Lower lobe of right lung (tissue), 2 donors: ENCODE results near the gene LRFN2. TPM values are rescaled to one million over a fixed set of nuclear protein-coding genes. Genes with fewer than 3 reads are reported as not detected.

Source experiments
- ATAC-seq, 2 donors: fragments of 200-7000 bp; cut with Tn5 transposase; one replicate each; pipeline ENCODE4 v1.9.1; 2020 to 2022; ENCODE audit warnings: mild to moderate bottlenecking in 2 of 2, moderate library complexity in 2 of 2
- DNase-seq: peaks from one replicate; pipeline ENCODE4 v3.0.0-alpha.2; 2020
- H3K27ac ChIP-seq: fragments of 200-600 bp; one replicate; pipeline ENCODE4 v1.8.0; 2022
- H3K27me3 ChIP-seq: fragments of 200-600 bp; one replicate; pipeline ENCODE4 v1.8.0; 2022; ENCODE audit warnings: low read depth
- H3K36me3 ChIP-seq: fragments of 200-600 bp; one replicate; pipeline ENCODE4 v1.8.0; 2022; ENCODE audit warnings: mild to moderate bottlenecking
- H3K4me1 ChIP-seq: fragments of 200-600 bp; one replicate; pipeline ENCODE4 v1.8.0; 2022
- H3K4me3 ChIP-seq: fragments of 200-600 bp; one replicate; pipeline ENCODE4 v1.8.0; 2022; ENCODE audit warnings: mild to moderate bottlenecking
- H3K9me3 ChIP-seq: fragments of 200-600 bp; one replicate; pipeline ENCODE4 v1.8.0; 2022
- CTCF ChIP-seq: fragments of 200-600 bp; IDR thresholded peaks from one replicate; pipeline ENCODE4 v1.8.0; 2022; ENCODE audit warnings: antibody characterized with exemption, mild to moderate bottlenecking
- intact Hi-C: fragments of 100-400 bp; cut with DNase I; formaldehyde crosslinking; loops from one replicate; pipeline ENCODE4 v1.11.0; 2022
- total RNA-seq: library from RNA; stranded (reverse); fragmentation: NEBNext Ultra II Directional; extraction: Animal tissue kit (Norgen Biotek cat#: 25700); gene quantifications from one replicate; pipeline ENCODE4 v1.2.1, GENCODE V29; 2021
- donor health status: DM: no; HTN: yes; CAD: no; lungs with severe emphysema.

Gene LRFN2
- total RNA-seq, 1 donor from 2014 or later, result not detected

- Histone ChIP-seq H3K4me3 (no peak overlapping the region), H3K4me1 (no peaks in the 10 kb centered on the region), H3K9me3 (no peaks in the 10 kb centered on the region), H3K27ac (no peak overlapping the region), H3K27me3 (no peaks in the 10 kb centered on the region), H3K36me3 (no peaks in the 10 kb centered on the region)
- DNase-seq (no peak), ATAC-seq (no peak)
- intact Hi-C loops, result no loop called here
- TF ChIP-seq CTCF, result no peak
Observed at GRCh38 chr6:40349123-40349900, 237.9 kb downstream of the LRFN2 start.

DNA sequence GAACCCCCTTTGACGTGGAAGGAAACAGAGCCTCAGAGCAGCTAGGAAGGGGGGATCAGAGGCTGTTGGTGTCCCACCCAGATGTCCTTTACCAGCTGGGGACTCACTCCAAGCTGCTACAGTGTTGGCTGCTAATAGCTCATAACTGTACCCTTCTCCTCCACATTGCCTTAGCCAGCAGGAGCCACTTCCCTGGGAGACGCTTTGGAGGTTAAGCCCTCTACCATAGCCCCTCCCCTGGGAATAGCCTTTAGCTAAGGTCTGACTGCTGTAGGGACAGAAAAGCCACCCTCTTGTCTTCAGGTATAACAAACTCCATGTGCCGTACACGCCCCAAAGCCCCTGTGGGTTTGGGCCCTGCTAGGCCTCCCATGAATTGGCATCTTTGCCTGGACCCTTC, 238.6 kb downstream of the LRFN2 start:
- DNase-seq, result no peak
- H3K36me3 ChIP-seq, result no peaks in the 10 kb centered on the region
- H3K9me3 ChIP-seq, result no peaks in the 10 kb centered on the region
- no peak overlapping the region for H3K4me3 ChIP-seq
- H3K4me1 ChIP-seq, result no peaks in the 10 kb centered on the region
- TF ChIP-seq CTCF, result no peak
- no peak overlapping the region for H3K27ac ChIP-seq
- ATAC-seq, result no peak
- intact Hi-C loops, result no loop called here
- no peaks in the 10 kb centered on the region for H3K27me3 ChIP-seq

DNA sequence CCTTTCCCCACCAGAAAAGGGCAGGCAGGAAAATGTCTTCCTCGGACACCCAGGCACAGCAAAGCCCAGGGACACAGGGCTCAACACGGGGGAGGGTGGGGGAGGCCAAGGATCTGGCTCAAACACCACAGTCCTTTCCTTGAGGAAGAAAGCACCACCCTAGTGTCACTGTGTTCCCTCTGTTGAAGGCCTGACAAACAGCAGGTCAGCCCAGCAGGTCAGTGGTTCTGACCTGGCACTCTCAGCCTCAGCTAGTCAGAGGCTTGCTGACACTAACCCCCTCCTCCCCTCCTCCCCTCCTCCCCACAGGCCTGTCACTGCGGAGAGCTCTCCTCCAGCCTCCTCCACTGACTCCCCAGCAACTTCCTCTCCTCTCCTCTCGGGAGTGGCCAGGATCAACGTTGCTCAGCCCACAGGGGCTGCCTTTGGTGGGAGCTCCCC, 239.6 kb downstream of the LRFN2 start:
- intact Hi-C loops, result no loop called here
- no peaks in the 10 kb centered on the region for H3K9me3 ChIP-seq
- no peaks in the 10 kb centered on the region for H3K27me3 ChIP-seq
- no peaks in the 10 kb centered on the region for H3K36me3 ChIP-seq
- H3K27ac ChIP-seq, result no peak overlapping the region
- ATAC-seq (no peak), DNase-seq (no peak)
- H3K4me1 ChIP-seq, result no peaks in the 10 kb centered on the region
- H3K4me3 ChIP-seq, result no peak overlapping the region
- no peak for TF ChIP-seq CTCF

DNA sequence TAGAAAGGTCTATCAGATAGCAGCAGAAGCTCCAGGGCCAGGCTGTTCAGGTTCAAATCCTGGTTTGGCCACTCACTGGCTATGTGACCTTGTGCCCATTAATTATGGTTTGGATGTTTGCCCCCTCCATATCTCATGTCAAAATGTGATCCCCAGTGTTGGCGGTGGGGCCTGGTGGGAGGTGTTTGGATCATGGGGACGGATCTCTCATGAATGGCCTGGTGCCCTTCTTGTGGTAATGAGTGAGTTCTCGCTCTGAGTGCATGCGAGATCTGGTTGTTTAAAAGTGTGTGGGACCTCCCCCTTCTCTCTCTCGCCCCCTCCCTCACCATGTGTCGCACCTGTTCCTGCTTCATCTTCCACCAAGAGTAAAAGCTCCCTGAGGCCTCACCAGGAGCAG, 240.9 kb downstream of the LRFN2 start:
- H3K27ac ChIP-seq, result no peak overlapping the region
- peaks cover under 1% of the 10 kb centered on the region for H3K27me3 ChIP-seq
- no peak overlapping the region for H3K4me3 ChIP-seq
- intact Hi-C loops, result no loop called here
- no peaks in the 10 kb centered on the region for H3K9me3 ChIP-seq
- no peak for TF ChIP-seq CTCF
- DNase-seq (no peak), ATAC-seq (no peak)
- no peaks in the 10 kb centered on the region for H3K4me1 ChIP-seq
- H3K36me3 ChIP-seq, result no peaks in the 10 kb centered on the region

- intact Hi-C loops, result no loop called here
- Histone ChIP-seq H3K9me3 (no peaks in the 10 kb centered on the region), H3K36me3 (no peaks in the 10 kb centered on the region), H3K4me1 (no peaks in the 10 kb centered on the region), H3K27ac (no peak overlapping the region), H3K4me3 (no peak overlapping the region), H3K27me3 (peaks cover 4% of the 10 kb centered on the region)
- DNase-seq, result no peak
- TF ChIP-seq CTCF, result no peak
- no peak for ATAC-seq
Observed at GRCh38 chr6:40344566-40345167, 242.5 kb downstream of the LRFN2 start.
